Fibroblast of gingiva (primary cell): ENCODE data around the gene CALCR.
A peak's percentile ranks its signal among the peaks of the same experiment; 100 is the strongest.

Source experiments
- DNase-seq: peaks from one replicate; pipeline ENCODE4 v3.0.0-alpha.2; 2011; ENCODE audit warnings: low read depth

Gene CALCR

DNA sequence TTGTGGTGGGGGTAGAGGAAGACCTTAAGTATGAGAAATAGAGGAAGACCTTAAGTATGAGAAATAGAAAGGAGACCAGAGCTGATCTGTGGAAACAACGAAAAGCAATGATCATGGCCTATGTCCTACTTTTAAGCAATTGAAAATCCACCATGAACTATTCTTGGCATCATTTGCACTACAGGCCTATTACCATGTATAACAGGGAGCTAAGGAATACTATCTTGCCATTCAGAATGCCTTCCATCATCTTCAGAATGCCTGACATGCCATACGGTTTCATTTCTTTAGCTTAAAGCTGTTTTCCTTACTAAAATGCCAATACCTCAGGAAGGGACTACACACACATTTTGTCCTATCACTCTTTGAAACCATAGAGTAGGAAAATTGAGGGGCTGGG, 127.0 kb downstream of the CALCR start:
- DNase-seq, result no peak

DNA sequence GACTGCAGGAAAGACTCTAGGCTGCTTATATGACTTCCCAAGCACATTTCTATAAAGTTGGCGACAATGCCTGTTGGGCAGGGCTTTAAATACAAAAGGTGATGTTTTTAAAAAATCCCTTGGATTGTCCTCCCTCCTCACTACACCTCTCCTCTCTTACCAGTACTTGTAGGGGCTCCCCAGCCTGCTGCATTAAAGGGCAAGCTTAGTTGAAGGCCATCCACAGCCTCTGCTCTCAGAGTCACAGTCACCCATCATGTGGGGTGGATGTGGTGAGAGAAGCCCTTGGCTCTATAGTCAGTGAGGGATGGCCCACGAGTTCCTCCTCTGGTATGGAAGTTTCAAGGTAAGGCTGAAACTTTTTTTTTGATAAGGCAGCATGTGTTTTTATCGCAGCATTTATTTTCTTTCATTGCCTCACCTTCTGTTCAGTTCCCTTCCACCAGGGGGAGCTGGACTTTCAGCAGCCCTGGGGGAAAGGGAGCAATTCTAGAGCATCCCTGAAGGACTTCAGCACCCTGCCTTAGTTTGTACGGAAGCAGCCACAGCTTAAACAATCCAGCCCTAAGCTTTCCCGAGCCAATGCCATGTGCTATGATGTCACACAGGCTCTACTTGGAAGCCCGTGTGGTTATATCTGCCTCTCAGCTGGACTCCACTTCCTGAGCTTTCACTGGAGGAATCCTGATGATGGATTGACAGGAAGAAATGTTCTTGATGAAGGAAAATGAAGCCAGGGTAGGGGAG, 131.9 kb downstream of the CALCR start:
- peak; percentile 1 for DNase-seq

DNA sequence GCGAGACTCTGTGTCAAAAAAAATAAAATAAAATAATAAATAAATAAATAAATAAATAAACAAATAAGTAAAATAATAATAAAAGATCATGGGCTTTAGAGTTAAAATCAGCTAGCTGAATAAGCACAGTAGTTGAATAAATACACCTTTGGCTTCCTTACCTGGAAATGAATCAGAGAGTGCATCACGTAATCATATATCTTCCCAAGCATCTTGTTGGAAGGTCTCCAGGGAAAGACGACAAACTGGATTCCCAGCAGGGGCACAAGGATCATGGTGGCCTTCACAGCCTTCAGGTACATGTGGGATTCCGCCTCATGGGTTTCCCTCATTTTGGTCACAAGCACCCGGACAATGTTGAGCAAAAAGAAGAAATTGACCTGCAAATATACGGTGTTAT, 138.7 kb downstream of the CALCR start:
- DNase-seq, result no peak

DNA sequence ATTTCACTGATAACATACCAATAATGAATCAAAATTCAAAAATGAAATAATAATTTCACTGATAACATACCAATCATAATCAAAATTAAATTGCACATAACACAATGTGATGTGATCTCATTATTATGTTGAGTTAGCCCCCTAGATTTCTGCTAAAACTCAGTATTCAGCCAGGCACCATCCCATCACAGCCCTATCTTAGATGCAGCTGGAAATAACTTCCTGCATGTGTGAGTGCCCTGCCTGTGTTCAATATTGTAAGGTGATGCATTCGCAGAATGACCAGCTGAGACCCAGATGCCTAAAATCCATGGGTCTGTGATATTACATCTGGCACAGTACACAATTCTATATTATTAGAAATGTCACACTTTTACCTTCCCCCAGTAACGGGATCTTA, 142.4 kb downstream of the CALCR start:
- no peak for DNase-seq

GRCh38 chr7:93430917-93431588, 143.5 kb downstream of the CALCR start:
- no peak for DNase-seq

GRCh38 chr7:93429563-93429962, 145.0 kb downstream of the CALCR start:
- no peak for DNase-seq

DNA sequence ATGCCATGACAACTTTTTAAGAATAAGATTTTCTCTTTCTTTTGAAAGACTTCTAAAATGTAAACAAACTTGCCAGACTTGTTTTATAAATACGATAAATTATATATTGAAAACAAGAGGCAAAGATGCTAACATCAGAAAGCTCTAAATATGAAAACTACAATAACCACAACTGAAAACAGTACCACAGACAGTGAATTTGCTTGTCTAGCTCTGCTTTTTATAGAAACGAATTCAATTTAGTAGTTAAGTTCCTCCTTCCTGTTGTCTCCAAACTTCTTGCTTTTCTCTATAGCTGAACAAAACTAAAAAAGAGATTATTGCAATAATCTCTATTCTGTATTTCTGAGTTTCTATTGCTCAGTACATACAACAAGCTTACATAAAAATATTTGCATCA, 147.4 kb downstream of the CALCR start:
- no peak for DNase-seq

DNA sequence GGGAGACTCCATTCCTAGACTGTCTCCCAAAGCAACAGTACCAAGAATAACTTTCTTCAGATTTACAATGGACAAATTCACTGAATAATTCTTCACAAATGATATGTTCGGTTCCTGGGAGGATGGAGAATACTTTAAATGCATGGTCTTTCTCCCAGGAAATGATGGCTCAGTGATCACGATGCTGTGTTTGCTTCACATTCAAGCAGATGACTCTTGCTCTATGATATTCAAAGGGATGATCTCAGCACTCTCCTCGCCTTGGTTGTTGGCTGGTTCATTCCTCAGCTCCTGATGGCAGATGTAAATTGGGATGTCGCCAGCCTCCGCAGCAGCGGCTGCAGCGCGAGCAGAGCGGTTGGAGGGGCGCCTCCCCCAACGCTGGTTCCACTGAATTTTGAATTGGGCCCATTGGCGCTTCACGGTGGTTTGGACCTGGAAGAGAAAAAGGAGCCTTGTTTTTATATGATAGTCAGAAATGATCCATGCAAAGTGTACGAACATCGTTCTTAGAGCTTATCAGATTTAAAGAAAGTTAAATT, 148.3 kb downstream of the CALCR start:
- DNase-seq, result no peak

- DNase-seq, result no peak
Observed at GRCh38 chr7:93414574-93414973, 159.9 kb downstream of the CALCR start.

DNA sequence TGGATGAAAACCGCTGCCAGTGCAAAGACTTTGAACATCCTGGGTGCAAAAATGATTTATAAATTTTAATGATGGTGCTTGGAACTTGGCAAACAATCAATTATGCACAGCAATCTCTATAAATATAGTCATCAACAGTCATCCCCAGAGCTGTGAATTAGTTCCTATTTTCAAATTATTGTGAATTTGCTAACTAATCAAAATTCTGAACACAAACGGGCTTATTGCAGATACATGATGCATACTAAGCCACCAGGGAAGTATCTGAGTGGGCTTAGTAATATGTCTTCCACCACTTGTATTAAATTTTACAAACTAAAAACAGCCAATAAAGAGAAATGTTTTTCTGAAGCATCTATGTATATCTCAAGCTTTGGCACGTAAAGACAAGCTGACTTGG, 165.2 kb downstream of the CALCR start:
- no peak for DNase-seq

- DNase-seq, result no peak
Observed at GRCh38 chr7:93407239-93407638, 167.3 kb downstream of the CALCR start.

- no peak for DNase-seq
Observed at GRCh38 chr7:93402944-93403343, 171.6 kb downstream of the CALCR start.

- DNase-seq, result no peak
Observed at GRCh38 chr7:93399642-93400041, 174.9 kb downstream of the CALCR start.

- DNase-seq, result no peak
Observed at GRCh38 chr7:93392984-93393383, 181.5 kb downstream of the CALCR start.

- no peak for DNase-seq
Observed at GRCh38 chr7:93390660-93391059, 183.9 kb downstream of the CALCR start.

DNA sequence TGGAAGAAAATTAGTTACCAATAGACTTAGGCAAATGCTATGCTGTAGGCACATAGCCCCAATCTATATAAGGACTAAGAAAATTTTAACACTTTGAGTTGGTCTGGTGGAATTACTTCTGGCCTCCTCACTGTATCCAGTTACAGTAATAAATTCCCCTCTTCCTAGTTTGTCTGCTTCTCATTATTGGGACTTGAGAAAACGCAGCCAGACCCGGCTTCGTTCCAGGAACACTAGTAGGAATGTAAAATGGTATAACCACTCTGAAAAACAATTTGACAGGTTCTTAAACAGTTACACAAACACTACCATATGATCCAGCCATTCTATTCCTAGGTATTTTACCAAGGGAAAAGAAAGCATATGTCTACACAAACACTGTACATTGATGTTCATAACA, 192.2 kb downstream of the CALCR start:
- peak; percentile 56 for DNase-seq

GRCh38 chr7:93378131-93378760, 196.3 kb downstream of the CALCR start:
- peak; percentile 7 for DNase-seq

DNA sequence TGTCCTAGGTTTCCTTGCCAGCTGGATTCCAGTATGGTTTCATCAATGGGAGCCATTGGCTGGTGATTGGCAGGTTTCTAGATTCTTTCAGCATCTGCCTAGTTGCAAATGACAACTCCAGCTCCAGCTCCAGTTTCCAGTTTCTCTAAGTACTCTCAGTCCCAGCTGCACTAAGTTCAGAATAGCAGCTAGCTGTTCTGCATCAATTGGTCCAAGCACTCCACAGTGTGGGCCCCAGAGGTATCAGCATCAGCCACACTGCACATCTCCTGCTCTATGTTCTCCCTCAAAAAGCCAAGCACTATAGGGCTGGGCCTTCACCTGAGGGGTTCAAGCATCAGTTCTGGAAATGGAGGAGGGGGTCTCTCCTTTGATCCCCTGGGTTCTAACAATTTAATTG, 198.9 kb downstream of the CALCR start:
- no peak for DNase-seq
